CD14-positive monocyte (primary cell): Measurements from ENCODE around the gene MIPEP. TPM values are rescaled to one million over a fixed set of nuclear protein-coding genes. Genes with fewer than 3 reads are reported as not detected.

Experiments
- DNase-seq, 3 donors: peaks; one replicate each; pipeline ENCODE4 v3.0.0-alpha.2; 2011 to 2022
- H2AFZ ChIP-seq: 2 replicates; pipeline ENCODE4 v1.6.0; 2012; ENCODE audit warnings: mild to moderate bottlenecking, low read depth, low read length, inconsistent platforms; ENCODE audit not compliant: insufficient read depth, poor library complexity, severe bottlenecking
- H3K27ac ChIP-seq, 2 donors: 1 replicate in 1 of 2; 2 replicates in 1 of 2; pipeline ENCODE4 v1.5.1; 2012 to 2013; ENCODE audit warnings: low read length in 2 of 2, control low read depth in 1 of 2, inconsistent platforms in 1 of 2, low read depth in 1 of 2, mild to moderate bottlenecking in 1 of 2
- H3K27me3 ChIP-seq, 2 donors: one replicate each; pipeline versions ENCODE4 v1.6.0 to v1.6.1; 2011 to 2013; ENCODE audit warnings: low read length in 2 of 2; ENCODE audit not compliant: control insufficient read depth in 2 of 2, insufficient read depth in 2 of 2
- H3K36me3 ChIP-seq, 2 donors: replicated peaks in 1 of 2; 1 replicate in 1 of 2; 2 replicates in 1 of 2; pipeline versions ENCODE4 v1.5.1 to v1.6.1; 2012 to 2013; ENCODE audit warnings: low read length in 2 of 2, control low read depth in 1 of 2, inconsistent platforms in 1 of 2, mild to moderate bottlenecking in 1 of 2; ENCODE audit not compliant: insufficient read depth in 2 of 2, control insufficient read depth in 1 of 2
- H3K4me1 ChIP-seq, 2 donors: 1 replicate in 1 of 2; 2 replicates in 1 of 2; pipeline versions ENCODE4 v1.5.1 to v1.6.1; 2012 to 2013; ENCODE audit warnings: low read length in 2 of 2, control low read depth in 1 of 2, inconsistent platforms in 1 of 2, mild to moderate bottlenecking in 1 of 2, moderate library complexity in 1 of 2; ENCODE audit not compliant: insufficient read depth in 2 of 2, control insufficient read depth in 1 of 2
- H3K4me2 ChIP-seq: replicated peaks from 2 replicates; pipeline ENCODE3; 2012; ENCODE audit warnings: low read length, moderate library complexity, mild to moderate bottlenecking; ENCODE audit not compliant: poor library complexity, severe bottlenecking; ENCODE audit errors: extremely low read depth
- H3K4me3 ChIP-seq, 3 experiments: fragments of 200-600 bp in 1 of 3; sonication (generic) in 1 of 3; replicated peaks in 1 of 3; 1 replicate in 2 of 3; 2 replicates in 1 of 3; pipeline ENCODE4 v1.5.1; 2011 to 2013; ENCODE audit warnings: low read length in 3 of 3, mild to moderate bottlenecking in 3 of 3, control low read depth in 2 of 3, low read depth in 2 of 3, inconsistent platforms in 1 of 3, moderate library complexity in 1 of 3
- H3K79me2 ChIP-seq: 2 replicates; pipeline ENCODE4 v1.6.0; 2012; ENCODE audit warnings: mild to moderate bottlenecking, control low read depth, inconsistent platforms, low read length, moderate library complexity; ENCODE audit not compliant: insufficient read depth
- H3K9ac ChIP-seq: 2 replicates; pipeline ENCODE4 v1.6.0; 2017; ENCODE audit warnings: low read length, mild to moderate bottlenecking; ENCODE audit not compliant: insufficient read depth, poor library complexity, severe bottlenecking
- H3K9me3 ChIP-seq, 2 donors: replicated peaks in 1 of 2; 1 replicate in 1 of 2; 2 replicates in 1 of 2; pipeline versions ENCODE4 v1.5.1 to v1.6.1; 2012 to 2013; ENCODE audit warnings: low read length in 2 of 2, control low read depth in 1 of 2; ENCODE audit not compliant: control insufficient read depth in 1 of 2, insufficient read depth in 1 of 2
- H4K20me1 ChIP-seq: 2 replicates; pipeline ENCODE4 v1.6.0; 2012; ENCODE audit warnings: mild to moderate bottlenecking, low read length, control low read depth, moderate library complexity; ENCODE audit not compliant: insufficient read depth
- H3K27ac Mint-ChIP-seq, 7 donors: one replicate each; pipeline ENCODE4 v1.8.0; 2020; ENCODE audit warnings: mild to moderate bottlenecking in 7 of 7, mixed read lengths in 7 of 7, moderate library complexity in 6 of 7, inconsistent platforms in 2 of 7
- H3K27me3 Mint-ChIP-seq, 3 donors: one replicate each; pipeline ENCODE4 v1.8.0; 2021 to 2022; ENCODE audit warnings: low read depth in 3 of 3, mild to moderate bottlenecking in 3 of 3, mixed read lengths in 3 of 3, moderate library complexity in 3 of 3, inconsistent platforms in 1 of 3
- H3K36me3 Mint-ChIP-seq, 2 donors: one replicate each; pipeline ENCODE4 v1.8.0; 2020; ENCODE audit warnings: mixed read lengths in 2 of 2, inconsistent platforms in 1 of 2, mild to moderate bottlenecking in 1 of 2
- H3K4me1 Mint-ChIP-seq: one replicate; pipeline ENCODE4 v1.8.0; 2020; ENCODE audit warnings: mild to moderate bottlenecking, mixed read lengths
- H3K4me3 Mint-ChIP-seq, 2 donors: one replicate each; pipeline ENCODE4 v1.8.0; 2020; ENCODE audit warnings: mild to moderate bottlenecking in 2 of 2, mixed read lengths in 2 of 2, moderate library complexity in 1 of 2
- H3K9me3 Mint-ChIP-seq, 7 donors: one replicate each; pipeline ENCODE4 v1.8.0; 2020 to 2022; ENCODE audit warnings: mixed read lengths in 7 of 7, mild to moderate bottlenecking in 6 of 7, moderate library complexity in 6 of 7, inconsistent platforms in 2 of 7
- WGBS: methylation state at CpG from one replicate; pipeline ENCODE4 v1.1.5; 2013; ENCODE audit warnings: missing lambda C conversion rate; ENCODE audit not compliant: insufficient coverage; 5-methylcytosine and 5-hydroxymethylcytosine counted together
- intact Hi-C, 2 donors: fragments of 100-400 bp; cut with micrococcal nuclease; formaldehyde crosslinking; loops; one replicate each; pipeline versions ENCODE4 v1.15.0 to v1.15.1; 2023
- polyA plus RNA-seq, 3 donors: library from polyadenylated mRNA; depleted of rRNA in 1 of 3; unstranded in 2 of 3; stranded (reverse) in 1 of 3; fragments of 300-500 nt in 2 of 3; fragments of >200 nt in 1 of 3; fragmentation: Illumina TruSeq in 2 of 3; gene quantifications; 1 replicate in 2 of 3; 2 replicates in 1 of 3; pipeline ENCODE4 v1.2.3, GENCODE V29; 2012 to 2021
- TF ChIP-seq, protein P1 (sequence below): fragments of 200-600 bp; IDR thresholded peaks from one replicate; pipeline ENCODE4 v1.8.0; 2022; ENCODE audit warnings: antibody characterized with exemption, mild to moderate bottlenecking

The MIPEP gene
- polyA plus RNA-seq, 3 donors: 1.2 to 9.9 (median 7.7) TPM

DNA sequence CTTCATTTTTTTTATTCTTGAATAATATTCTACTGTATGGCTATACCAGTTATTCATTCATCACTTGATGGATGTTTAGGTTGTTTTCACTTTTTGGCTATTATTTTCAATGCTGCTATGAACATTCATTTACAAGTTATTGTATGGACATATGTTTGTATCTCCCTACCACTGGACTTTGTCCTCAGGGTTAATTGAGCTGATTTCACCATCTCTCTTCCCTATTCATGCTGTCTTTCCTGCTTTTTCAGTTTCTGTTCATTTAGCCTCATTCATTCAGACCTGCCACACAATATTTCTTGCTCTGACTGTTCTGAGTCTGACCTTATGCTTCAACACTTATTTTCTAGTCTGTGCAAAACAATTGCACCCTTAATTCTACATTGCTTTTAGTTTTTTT, 20.4 kb upstream of the MIPEP start:
- Mint-ChIP-seq H3K4me1 (peaks cover 4% of the 10 kb centered on the region), H3K36me3 (no peaks in the 10 kb centered on the region), H3K27ac (no peak overlapping the region), H3K9me3 (peaks cover 0 to 2% (median 0%) of the 10 kb centered on the region in 7 donors), H3K27me3 (peaks cover 4 to 16% (median 7%) of the 10 kb centered on the region in 3 donors), H3K4me3 (no peak overlapping the region)
- no peak overlapping the region for H2AFZ ChIP-seq
- H3K9me3 ChIP-seq: no peaks in the 10 kb centered on the region
- TF ChIP-seq, protein P1, sequence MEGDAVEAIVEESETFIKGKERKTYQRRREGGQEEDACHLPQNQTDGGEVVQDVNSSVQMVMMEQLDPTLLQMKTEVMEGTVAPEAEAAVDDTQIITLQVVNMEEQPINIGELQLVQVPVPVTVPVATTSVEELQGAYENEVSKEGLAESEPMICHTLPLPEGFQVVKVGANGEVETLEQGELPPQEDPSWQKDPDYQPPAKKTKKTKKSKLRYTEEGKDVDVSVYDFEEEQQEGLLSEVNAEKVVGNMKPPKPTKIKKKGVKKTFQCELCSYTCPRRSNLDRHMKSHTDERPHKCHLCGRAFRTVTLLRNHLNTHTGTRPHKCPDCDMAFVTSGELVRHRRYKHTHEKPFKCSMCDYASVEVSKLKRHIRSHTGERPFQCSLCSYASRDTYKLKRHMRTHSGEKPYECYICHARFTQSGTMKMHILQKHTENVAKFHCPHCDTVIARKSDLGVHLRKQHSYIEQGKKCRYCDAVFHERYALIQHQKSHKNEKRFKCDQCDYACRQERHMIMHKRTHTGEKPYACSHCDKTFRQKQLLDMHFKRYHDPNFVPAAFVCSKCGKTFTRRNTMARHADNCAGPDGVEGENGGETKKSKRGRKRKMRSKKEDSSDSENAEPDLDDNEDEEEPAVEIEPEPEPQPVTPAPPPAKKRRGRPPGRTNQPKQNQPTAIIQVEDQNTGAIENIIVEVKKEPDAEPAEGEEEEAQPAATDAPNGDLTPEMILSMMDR: no peak
- DNase-seq: no peak
- H4K20me1 ChIP-seq: no peaks in the 10 kb centered on the region
- H3K79me2 ChIP-seq: no peaks in the 10 kb centered on the region
- no peaks in the 10 kb centered on the region for H3K4me1 ChIP-seq
- H3K4me2 ChIP-seq: no peak overlapping the region
- H3K27me3 ChIP-seq: peaks cover 9% of the 10 kb centered on the region in 2 donors
- intact Hi-C loops: loop anchor here (10.0 kb wide), 2 partner anchors 315 to 445 kb away; no protein-coding TSS in a partner anchor
- H3K27ac ChIP-seq: no peak overlapping the region
- no peak overlapping the region for H3K9ac ChIP-seq
- H3K4me3 ChIP-seq: no peak overlapping the region
- H3K36me3 ChIP-seq: no peaks in the 10 kb centered on the region

DNA sequence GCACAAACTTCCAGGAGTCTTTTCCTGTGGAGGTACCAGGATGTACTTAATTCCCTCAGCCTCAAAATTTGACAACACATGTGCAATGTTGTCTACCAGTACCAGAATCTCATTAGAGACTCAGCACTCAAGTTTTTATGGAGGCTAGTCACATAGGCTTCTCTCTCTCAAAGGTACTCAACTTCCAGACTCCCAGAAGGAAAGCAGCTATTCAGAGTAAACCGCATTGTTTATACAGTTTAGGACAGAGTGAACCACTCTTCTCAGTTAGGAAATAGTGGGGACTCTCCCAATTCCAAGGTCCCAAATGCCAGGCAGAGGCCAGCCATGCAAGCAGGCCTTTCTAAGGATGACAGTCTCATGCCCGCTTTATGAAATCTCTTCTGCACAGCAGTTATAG, 16.6 kb upstream of the MIPEP start:
- Histone ChIP-seq H3K27me3 (peaks cover 41 to 42% of the 10 kb centered on the region in 2 donors), H3K4me1 (peaks cover 5 to 7% of the 10 kb centered on the region in 2 donors), H3K27ac (no peak overlapping the region), H4K20me1 (no peaks in the 10 kb centered on the region), H2AFZ (no peak overlapping the region), H3K4me2 (no peak overlapping the region), H3K9ac (no peak overlapping the region), H3K4me3 (no peak overlapping the region), H3K79me2 (no peaks in the 10 kb centered on the region), H3K36me3 (no peaks in the 10 kb centered on the region), H3K9me3 (no peaks in the 10 kb centered on the region)
- Mint-ChIP-seq H3K36me3 (no peaks in the 10 kb centered on the region), H3K27ac (no peak overlapping the region), H3K9me3 (peaks cover 0 to 5% (median 0%) of the 10 kb centered on the region in 7 donors), H3K4me1 (peaks cover 8% of the 10 kb centered on the region), H3K4me3 (no peak overlapping the region), H3K27me3 (peaks cover 36 to 51% (median 39%) of the 10 kb centered on the region in 3 donors)
- no CpG with 5 or more reads among the region's 2 CpGs for WGBS
- intact Hi-C loops: loop anchor here in 1 of 2 donors (10.0 kb wide), 1 partner anchor 441 kb away; no protein-coding TSS in a partner anchor
- no peak for DNase-seq
- TF ChIP-seq, protein P1: no peak
